Stimulated activated CD4-positive, alpha-beta T cell treated with anti-CD3 and anti-CD28 coated beads, Interleukin-4, amount 100 ng/mL, for 4 hours (primary cell): ENCODE measurements around the gene AHDC1.
"Not testable (repeated sequence)": the region's sequence is repeated elsewhere in the genome, so short reads cannot be mapped to it uniquely, and the experiment has no call there.

Source experiments
- DNase-seq, 2 experiments: peaks; one replicate each; pipeline ENCODE4 v3.0.0-alpha.2; 2020

The AHDC1 gene

DNA sequence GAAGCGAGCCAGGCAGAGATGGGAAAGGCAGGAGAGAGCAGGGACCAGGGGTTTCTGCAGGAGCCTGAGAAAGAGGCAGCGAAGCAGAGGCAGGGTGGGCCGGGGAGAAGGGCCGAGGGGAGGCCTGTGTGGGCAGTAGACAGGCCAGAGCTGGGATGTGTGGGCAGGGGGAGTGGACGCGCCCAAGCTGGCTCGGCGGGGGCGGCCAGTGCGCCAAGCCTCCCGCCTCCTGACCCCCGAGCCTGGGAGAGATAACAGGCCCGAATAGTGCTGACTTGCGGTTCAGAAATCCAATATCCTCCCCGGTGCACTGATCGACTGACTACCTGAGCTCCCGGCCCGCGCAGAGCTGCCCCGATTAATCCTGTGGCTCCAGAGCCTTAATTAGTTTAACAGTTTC lies 41.9 kb downstream of the AHDC1 start:
- no peak for DNase-seq

DNA sequence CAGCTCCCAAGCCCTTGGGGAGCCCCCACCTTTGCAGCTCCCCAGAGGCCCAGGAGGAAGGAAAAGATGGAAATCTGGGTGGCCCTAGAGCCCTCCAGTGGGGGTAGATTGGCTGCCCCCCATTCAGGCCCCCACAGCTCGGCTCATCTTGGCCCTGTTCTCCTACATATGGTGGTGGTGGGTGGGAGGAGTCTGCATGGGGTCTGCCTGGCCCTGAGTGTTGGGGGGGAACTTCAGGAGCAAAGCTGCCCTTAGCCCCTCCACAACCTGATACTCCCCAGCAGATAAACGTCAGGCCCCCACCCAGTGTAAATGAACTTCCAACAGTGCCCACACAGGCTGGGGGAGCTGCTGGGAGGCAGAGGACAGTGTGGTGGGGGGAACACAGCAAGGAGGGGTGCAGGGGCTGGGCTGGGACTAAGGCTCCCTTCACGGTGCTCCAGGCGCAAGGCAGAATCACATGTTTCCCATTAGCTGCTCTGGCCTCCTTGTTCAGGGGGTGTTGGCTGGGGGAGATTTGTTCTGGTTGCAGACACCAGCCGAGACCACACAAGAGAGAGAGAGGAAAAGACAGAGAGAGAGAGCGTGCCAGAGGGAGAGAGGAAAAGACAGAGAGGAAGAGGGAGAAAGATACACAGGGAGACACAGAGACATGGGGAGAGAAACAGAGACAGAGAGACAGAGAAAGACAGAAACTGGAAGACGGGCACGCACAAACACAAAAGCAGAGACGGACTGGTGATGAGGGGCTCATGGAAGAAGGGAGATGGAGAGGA lies 42.6 kb downstream of the AHDC1 start:
- no peak for DNase-seq

DNA sequence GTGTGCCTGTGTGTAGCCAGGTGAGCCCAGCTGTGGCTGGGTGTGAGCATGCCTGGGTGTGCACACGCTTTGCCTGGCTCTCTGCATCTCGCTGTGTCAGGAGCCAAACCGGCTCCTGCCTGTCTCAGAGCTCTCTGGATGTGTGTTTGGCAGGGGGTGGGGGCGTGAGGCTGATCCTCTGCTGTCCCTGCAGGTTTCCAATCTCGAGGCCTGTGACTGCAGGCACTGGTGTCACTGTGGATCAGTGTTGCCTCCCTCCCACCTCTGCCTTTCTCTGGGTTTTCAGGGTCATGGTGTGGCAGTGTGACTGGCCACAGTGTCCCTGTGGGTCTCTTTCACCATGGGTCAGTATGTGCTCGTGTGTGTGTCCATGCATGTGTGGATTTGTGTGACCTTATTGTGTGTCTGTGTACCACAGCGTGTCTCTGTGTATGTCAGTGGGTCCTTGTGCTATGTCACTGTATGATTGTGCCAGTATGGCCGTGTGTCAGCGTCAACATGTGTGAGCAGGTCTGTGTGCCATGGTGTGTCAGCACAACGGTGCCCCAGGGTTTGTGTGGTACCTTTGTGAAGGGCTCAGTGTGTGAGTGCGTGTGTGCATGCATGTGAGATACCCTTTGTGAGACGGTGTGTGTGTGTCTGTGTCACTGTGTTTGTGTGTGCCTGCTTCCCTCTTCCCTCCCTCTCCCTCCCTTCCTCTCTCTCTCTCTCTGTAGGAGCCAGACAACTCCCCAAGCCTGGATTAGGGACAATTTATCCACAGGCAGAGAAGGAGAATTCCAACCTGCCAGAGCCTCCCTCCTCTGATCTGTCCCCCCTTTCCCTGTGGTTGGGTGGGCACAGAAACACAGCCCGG lies 43.4 kb downstream of the AHDC1 start:
- no peak for DNase-seq

DNA sequence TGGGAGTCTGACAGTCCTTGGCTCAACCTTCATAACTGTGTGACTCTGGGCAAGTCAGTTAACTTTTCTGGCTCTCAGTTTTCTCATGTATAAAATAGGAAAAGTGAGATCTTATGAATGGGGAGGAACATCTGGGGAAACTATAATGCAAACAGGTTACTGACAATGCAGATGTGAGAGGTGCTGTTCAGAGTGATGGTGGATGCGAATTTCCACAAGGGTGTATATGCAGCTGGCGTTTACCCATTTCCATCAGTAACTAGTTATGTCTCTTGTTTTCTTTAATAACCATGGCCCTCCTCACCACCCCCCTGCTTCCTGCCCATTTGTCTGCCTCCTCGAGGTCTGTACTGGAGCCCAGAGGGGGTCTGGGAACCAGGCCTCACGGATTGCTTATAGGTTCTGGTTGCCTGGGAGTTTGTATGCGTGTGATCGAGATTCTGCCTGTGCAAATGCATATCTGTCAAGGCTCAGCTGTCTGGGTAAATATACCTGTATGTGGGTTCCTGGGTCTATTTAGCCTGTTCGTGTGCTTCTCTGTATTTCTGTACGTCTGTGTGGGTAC lies 44.4 kb downstream of the AHDC1 start:
- no peak for DNase-seq

DNA sequence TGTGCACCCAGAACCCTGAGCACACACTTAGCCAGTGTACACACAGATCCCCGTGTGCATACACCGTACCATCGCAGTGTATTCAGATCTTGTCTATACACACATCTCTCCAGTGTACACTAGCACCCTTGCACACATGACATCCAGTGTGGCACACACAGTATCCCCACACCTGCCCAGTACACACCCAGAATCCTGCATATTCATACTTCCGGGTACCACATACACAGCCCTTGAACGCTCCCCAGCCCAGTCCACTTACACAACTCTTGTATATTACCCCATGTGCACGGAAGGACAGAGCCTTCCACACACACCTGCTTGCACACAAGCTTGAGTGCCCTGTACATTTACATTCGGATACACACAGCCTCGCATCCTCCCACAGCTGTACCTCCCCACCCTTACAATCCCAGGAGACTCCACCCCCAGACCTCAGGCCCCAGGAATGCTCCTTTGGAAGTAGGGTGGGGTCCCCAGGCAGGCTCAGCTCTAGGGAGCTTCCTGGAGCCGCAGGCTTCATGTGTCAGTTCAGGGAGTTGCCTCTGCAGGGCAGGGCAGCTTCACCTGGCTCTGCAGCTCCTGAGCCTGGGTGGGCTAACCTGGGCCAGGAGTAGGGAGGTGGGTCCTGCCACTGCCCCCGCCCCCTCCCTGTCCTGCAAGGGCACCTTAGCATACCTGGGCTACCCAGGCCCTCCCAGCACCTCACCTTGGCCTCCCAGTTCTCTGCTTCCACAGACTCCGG lies 46.2 kb downstream of the AHDC1 start:
- DNase-seq, result no peak

DNA sequence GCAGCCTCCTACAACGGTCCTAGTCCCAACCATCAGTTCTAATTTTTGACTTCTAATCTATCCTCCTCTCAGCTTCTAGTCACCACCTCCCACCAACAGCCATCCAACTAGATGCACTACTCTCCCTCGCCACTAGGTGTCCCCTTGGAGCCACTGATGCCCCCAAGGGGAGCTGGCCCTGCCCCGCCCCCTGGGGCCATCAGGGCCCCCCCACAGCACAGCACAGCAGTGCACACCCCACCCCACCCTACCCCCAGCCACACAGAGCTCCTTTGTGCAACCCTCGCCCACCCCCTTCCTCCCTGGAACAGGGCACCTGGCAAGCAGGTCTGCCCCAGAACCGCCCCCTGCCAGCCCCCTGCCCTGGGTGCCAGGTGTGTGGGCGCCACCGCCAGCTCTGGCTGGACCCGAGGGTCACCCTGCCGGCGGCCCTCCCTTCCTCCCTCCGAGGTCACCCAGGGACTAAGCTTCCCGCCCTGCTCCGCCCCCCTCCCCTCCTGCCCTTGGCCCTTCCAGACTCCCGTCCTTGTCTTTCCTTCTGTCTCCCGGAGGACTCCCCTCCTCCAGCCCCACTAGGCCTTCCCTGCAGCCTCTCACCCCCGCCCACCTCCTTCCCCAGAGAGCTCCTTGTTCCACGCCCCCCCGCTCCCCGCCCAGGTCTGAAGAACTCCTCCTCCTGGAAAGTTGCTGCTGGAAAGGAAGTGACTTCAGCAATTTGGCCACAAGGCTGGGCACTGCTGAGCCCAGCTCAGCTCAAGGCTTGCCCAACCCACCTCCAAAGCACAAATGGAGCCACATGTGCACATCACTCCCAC lies 47.0 kb downstream of the AHDC1 start:
- peak; percentile 67 to 71 for DNase-seq

DNA sequence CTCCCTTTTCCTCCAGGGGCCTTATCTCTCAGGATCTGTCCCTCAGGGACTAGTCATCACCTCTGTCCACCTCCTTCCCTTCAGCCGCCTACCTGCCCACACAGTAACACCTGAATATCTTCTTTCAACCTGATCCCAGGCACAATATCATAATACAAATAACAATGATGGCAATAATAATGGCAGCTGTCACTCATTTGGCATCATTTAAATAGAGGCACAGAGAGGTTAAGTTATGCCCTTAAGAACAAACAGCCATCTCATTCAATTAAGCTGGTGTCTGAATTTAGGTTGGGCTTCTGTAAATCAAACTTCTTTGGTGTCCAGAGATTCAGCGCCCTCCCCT lies 47.5 kb downstream of the AHDC1 start:
- no peak for DNase-seq

DNA sequence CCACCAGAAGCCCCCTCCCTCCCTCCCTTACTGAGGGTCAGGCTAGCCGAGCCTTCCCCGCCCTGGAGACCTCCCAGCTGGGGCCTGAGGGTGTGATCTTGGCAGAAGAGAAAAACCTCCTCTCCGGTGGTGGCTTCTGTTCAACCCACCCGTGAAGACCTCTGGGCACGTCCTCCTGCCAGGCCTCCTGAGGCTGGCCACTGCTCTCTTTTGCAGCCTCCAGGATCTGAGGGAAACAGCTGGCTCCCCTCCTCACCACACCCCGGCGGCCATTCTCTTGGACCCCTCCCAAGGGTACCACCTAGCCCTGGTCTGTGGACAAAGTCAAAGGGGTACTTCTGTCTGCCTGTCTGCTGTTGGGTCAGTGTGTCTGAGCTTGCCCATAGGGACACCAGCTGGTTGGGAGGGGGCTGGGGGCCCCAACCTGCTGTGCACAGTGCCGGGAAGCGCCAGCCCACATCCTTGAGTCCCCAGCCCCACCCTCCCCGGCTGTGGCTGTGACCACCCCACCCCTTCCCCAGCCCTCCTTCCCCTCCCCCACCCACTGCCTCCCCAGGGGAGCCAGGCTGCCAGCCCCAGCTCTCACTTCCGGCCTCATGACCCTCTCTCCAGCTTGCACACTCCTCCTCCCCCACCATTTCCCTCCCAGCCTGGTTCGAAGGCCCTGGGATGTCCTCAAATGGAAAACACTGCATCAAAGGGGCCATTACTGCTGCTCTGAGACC lies 48.1 kb downstream of the AHDC1 start:
- DNase-seq, result no peak

DNA sequence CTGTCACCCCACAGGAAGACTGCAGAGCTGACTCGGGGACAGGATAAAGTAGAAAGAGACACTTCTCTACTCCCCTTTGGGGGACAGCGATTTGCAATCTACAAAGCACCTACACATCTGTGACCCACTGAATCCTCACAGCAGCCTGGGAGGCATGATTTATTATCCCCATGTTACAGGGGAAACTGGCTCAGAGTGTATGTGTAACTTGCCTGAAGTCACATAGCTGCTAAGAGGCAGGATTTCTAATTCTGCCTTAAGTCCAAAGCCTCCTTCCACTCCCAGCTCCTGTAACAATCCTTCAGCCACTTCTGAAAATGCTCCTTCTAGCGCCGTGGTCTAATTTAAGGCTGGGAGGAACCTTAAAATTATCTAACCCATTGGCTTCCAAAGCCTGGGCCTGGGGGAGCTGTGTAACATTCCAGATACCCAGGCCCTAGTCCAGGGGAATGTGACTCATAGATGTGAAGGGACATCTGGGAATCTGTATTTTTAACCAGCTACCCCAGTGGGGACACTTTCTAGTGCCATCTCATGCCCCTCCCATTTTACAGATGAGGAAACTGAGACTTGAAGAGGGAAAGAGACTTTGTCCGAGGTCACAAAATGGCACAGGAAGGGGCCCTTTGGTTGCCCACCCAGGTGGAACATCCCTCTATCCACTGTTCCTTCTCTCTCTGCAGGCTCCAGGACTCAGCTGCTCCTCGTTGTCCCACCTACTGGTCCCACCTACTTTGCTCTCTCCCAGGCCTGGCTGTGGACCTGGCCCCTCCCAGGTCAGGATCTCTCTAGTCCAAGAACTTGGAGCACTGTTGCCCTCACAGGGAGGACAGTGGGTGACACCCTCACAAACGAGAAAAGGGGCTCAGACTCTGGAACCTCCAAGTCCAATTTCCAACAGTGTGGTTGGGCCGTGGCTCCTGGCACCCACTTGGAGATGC lies 48.9 kb downstream of the AHDC1 start:
- no peak for DNase-seq

DNA sequence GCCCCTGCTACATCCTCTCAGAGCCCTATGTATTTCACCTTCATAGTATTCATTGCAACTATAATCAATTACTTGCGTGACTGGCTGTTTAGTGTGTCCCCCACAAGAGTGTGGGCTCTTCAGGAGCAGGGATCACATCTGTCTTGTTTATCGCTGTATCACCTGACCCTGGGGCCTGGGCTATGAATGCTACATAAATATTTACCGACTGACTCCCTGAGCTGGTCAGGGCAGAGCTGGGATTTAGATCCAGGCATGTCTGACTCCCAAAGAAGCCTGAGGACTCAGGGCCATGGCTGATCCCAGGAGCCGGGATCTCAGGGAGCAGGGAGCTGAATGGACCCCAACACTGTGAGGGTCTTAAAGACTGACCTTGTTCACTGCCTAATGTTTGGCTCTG lies 49.7 kb downstream of the AHDC1 start:
- no peak for DNase-seq

DNA sequence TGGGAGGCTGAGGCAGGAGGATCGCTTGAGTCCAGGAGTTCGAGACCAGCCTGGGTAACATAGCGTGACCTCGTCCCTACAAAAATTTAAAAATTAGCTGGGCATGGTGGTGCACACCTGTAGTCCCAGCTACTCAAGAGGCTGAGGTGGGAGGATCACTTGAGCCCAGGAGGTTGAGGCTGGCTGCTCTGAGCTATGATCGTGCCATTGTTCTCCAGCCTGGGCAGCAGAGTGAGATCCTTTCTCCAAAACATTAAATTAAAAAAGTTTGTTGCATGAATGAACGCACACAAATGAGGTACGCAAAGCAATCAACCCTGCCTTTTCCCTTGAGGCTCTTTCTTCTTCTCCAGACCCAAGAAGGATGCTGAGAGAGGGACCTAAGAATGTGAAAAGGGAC lies 50.1 kb downstream of the AHDC1 start:
- not testable (repeated sequence) for DNase-seq

DNA sequence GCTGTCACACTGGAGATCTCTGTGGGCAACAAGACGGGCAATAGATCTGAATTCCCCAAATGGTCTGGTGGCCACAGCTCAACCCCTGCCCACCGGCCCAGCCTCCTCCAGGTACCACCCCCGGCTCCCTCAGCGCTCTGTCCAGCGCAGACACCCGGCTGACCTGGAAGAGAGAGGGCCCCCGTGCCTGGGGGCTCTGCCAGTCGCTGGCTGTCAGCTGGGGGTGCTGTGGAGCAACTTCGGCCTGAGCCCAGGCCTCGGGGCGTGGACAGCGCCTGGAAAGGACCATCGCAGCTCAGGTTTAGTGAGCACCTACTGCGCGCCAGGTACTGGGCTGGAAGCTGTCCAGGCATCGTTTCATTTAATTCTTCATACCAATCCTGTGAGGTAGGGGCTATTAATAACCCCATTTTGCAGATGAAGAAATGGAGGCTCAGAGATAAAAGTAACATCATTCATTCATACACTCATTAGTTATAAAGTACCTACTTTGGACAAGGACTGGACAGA lies 51.0 kb downstream of the AHDC1 start:
- no peak for DNase-seq

DNA sequence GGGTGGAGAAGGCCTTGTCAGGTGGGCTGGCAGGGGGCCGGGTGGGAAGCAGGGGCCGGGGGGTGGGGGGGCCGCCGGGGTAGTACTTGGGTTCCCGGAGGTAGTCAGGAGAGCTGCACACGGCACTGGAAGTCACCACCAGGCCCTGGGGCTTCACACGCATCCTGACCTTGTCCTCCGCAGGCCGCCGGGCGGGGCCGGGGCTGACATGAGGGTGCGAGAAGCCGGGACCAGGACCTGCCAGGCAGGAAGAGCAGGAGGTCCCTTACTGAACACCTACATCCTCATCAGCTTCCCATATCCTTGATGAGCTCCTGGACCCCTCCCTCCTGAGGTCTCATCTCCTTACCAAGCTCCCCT lies 52.0 kb downstream of the AHDC1 start:
- DNase-seq, result no peak

DNA sequence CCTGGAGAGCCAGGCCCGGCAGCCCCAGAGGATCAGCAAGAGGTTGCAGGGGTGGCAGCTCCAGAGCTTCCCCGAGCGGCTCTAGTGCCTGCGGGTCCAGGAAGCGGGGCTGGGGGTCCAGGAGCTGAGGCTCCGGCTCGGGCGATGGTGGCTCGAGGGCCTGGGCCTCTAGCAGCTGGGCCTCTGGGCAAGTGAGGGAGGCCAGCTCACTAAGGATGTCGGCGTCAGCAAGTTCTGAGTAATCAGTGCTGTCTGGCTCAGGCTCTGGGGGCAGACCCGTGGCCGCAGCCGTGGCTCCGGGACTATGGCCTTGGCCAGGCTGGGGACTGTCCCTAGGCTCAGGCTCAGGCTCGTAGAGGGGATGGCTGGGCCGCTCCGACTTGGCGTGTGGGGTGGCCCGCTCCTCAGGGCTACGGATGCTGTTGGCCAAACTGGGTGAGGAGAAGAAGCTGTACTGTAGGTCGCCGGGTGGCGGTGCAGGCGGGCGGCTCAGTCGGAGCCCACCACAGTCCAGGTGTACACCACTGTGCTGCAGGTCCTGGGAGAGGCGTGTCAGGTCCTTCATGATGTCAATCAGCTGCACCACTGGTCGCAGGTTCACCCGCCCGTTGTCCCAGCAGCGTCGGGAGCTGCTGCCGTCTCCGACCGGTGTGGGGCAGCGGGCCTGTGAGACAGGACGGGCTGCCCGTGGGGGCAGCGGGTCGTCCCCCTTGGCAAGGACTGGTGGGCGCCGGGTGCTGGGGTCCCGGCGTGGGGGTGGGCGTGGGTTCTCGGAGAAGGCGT lies 52.6 kb downstream of the AHDC1 start:
- no peak for DNase-seq

DNA sequence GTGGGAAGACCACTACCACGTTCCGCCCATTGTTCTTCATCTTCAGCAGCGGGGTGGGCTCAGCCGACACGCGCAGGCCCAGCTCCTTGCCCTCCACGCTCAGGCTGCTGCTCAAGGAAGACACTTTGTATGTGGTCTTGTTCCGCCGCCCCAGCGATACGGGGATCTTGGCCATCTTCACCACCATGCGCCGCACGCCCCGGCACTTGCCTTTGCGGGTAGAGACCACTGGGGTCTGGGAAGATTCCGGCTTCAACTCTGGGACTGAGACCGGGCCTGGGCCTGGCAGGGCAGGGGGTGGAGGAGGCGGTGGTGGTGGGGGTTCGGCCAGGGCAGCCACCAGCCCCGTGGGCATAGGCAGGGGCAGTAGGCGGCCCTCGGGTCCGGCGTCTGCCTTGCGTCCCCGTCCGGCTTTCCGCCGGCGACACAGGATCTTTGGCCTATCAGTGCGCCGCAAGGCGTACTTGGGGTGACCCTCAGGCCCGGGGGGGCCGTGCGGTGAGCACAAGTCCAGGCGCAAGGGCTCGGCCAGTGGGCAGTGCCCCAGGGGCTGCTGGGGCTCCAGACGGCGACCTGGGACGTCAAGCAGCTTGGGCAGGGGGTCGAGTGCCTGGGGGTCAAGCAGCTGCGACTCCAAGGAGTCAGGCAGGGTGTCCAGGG lies 53.3 kb downstream of the AHDC1 start:
- no peak for DNase-seq

DNA sequence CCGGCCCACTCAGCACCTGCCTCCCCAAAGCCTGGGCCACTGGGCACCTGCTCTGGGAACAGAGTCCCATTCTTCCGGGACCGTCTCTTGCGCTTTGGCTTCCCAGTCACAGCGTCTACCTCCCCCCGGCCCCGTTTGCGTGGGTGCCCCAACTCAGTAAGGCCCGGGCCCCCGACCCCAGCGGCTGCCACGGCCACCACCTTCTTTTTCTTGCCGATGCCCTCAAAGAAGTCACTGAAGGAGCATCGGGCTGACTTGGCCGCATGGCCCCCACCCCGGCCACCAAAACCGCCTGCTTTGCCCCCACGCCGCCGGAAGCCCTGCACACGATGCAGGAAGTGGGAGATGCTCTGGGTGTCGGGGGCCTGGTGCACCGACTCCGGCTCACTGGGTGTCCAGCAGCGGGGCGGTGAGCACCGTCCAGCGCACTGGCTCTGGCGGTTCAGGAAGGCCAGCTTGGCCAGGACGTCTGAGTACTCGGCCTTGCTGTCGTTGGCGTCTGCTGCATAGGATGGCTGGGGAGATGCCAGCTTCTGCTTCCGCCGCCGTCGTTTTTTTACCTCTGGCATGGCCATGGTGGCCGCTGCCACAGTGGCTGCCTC lies 54.0 kb downstream of the AHDC1 start:
- DNase-seq, result no peak

DNA sequence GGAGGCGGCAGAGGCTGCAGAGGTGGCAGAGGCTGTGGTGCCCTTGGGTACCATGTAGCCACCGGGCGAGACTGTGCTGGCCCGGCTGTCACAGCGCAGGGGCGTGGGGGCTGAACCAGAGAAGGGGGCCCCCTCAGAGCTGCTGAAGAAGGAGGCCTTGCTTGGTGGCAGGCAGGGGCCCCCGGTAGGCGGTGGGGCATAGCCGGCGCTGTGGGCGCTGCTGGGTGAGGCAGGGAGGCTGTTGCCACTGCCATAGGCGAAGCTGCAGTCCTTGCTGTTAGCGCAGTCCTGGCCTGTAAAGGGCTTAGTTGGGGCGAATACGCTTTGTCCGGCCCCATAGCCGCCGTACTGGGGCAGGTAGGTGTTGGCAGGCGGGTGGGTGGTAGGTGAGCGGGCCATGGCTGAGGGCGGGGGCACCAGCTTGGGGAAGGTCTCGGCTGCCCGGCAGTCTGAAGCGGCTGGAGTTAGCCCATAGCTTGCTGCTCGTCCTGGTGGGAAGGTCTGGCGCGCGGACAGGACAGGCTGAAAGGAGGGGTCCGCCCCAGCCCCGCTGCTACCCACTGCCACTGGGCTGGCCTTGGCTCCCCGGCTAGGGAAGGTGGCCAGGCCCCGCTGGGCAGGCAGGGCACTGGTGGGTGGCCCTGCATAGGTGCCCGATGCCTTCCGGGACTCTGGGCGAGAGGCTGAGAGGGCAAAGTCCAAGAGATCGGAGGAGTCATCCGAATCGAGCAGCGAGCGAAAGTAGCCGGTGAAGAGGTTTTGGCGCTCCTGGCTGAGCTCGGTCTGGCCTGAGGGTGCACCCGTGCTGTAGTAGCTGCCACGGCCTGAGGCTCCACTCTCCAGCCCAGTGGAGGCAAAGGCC lies 54.9 kb downstream of the AHDC1 start:
- no peak for DNase-seq
